Uterus (tissue), 4 donors: Measurements from ENCODE around the gene GNAO1. TPM values are rescaled to one million over a fixed set of nuclear protein-coding genes. Genes with fewer than 3 reads are reported as not detected.

Source experiments
- DNase-seq, 2 donors: peaks; one replicate each; pipeline ENCODE4 v3.0.0-alpha.2; 2019 to 2020
- H3K27ac ChIP-seq, 2 donors: fragments of 200-600 bp; sonication (generic); 1 replicate in 1 of 2; 2 replicates in 1 of 2; pipeline ENCODE4 v1.5.1; 2016 to 2018
- H3K27me3 ChIP-seq, 2 donors: fragments of 200-600 bp; sonication (generic); one replicate each; pipeline ENCODE4 v1.5.1; 2018 to 2019; ENCODE audit warnings: control low read depth in 1 of 2
- H3K36me3 ChIP-seq, 2 donors: fragments of 200-600 bp; sonication (generic); one replicate each; pipeline ENCODE4 v1.5.1; 2019; ENCODE audit warnings: control low read depth in 1 of 2
- H3K4me1 ChIP-seq, 2 donors: fragments of 200-600 bp; sonication (generic); one replicate each; pipeline ENCODE4 v1.5.1; 2018 to 2019; ENCODE audit warnings: control low read depth in 1 of 2
- H3K4me3 ChIP-seq, 2 donors: fragments of 200-600 bp; sonication (generic); 1 replicate in 1 of 2; 2 replicates in 1 of 2; pipeline ENCODE4 v1.5.1; 2018 to 2019; ENCODE audit warnings: mild to moderate bottlenecking in 1 of 2
- H3K9me3 ChIP-seq, 2 donors: fragments of 200-600 bp; sonication (generic); one replicate each; pipeline ENCODE4 v1.5.1; 2019; ENCODE audit warnings: control low read depth in 1 of 2
- POLR2A ChIP-seq, 2 donors: fragments of 450-650 bp; IDR thresholded peaks; one replicate each; pipeline ENCODE4 v1.6.1; 2016; ENCODE audit warnings: antibody characterized with exemption in 2 of 2, mild to moderate bottlenecking in 1 of 2, moderate library complexity in 1 of 2
- intact Hi-C: fragments of 100-400 bp; cut with DNase I; formaldehyde crosslinking; loops from one replicate; pipeline ENCODE4 v1.15.1; 2023; ENCODE audit warnings: low total_unique reads
- total RNA-seq, 4 donors: library from RNA; depleted of rRNA in 3 of 4; stranded (reverse); fragments of >200 nt in 3 of 4; gene quantifications; one replicate each; pipeline versions ENCODE4 v1.1.0 to v1.2.4, GENCODE V29; 2014 to 2023
- TF ChIP-seq, protein P1 (sequence below), 4 experiments: fragments of 200-600 bp in 2 of 4; fragments of 450-650 bp in 2 of 4; sonication (generic) in 2 of 4; IDR thresholded peaks; one replicate each; pipeline ENCODE4 v1.5.1; 2016 to 2019; ENCODE audit warnings: antibody characterized with exemption in 4 of 4, mild to moderate bottlenecking in 2 of 4, moderate library complexity in 1 of 4
- donor health status: DM: yes; HTN: yes; CAD: no.

Gene GNAO1
- total RNA-seq, 4 donors from 2014 or later, result 0.26 to 7.2 (median 1.6) TPM; not detected in 1

GRCh38 chr16:56320811-56321558, 129.7 kb downstream of the GNAO1 start:
- Histone ChIP-seq H3K27me3 (no peaks in the 10 kb centered on the region), H3K27ac (no peak overlapping the region), H3K36me3 (no peaks in the 10 kb centered on the region), H3K4me1 (no peaks in the 10 kb centered on the region), H3K9me3 (no peaks in the 10 kb centered on the region), H3K4me3 (no peak overlapping the region)
- intact Hi-C loops, result loop anchor here (10.0 kb wide), 1 partner anchor 376 kb away; no protein-coding TSS in a partner anchor
- no peak for TF ChIP-seq POLR2A (IDR thresholded peaks at IDR 0.05)
- TF ChIP-seq, protein P1, sequence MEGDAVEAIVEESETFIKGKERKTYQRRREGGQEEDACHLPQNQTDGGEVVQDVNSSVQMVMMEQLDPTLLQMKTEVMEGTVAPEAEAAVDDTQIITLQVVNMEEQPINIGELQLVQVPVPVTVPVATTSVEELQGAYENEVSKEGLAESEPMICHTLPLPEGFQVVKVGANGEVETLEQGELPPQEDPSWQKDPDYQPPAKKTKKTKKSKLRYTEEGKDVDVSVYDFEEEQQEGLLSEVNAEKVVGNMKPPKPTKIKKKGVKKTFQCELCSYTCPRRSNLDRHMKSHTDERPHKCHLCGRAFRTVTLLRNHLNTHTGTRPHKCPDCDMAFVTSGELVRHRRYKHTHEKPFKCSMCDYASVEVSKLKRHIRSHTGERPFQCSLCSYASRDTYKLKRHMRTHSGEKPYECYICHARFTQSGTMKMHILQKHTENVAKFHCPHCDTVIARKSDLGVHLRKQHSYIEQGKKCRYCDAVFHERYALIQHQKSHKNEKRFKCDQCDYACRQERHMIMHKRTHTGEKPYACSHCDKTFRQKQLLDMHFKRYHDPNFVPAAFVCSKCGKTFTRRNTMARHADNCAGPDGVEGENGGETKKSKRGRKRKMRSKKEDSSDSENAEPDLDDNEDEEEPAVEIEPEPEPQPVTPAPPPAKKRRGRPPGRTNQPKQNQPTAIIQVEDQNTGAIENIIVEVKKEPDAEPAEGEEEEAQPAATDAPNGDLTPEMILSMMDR (IDR thresholded peaks at IDR 0.05), result no peak
- DNase-seq, result no peak

DNA sequence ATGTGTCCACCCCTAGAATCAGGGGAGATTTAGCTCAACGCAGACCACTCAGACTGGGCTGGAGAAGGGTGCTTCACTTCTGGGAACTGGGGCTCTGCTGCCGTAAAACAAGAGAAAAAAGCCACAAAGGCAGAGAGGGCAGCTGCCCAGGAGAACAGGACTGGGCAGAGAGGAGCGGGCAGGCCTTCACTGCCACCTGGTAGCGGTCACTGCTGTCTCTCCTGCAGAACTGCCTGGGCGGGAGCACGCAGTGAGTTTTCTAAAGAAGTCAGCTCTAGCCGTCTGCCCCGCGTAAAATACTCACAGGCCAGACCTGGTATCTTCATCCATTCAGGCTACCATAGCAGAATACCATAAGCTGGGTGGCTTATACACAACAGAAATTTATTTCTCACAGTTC, 130.3 kb downstream of the GNAO1 start:
- no peaks in the 10 kb centered on the region for H3K4me1 ChIP-seq
- H3K9me3 ChIP-seq, result no peaks in the 10 kb centered on the region
- intact Hi-C loops, result loop anchor here (10.0 kb wide), 1 partner anchor 377 kb away; no protein-coding TSS in a partner anchor
- no peaks in the 10 kb centered on the region for H3K27me3 ChIP-seq
- no peaks in the 10 kb centered on the region for H3K36me3 ChIP-seq
- H3K27ac ChIP-seq, result no peak overlapping the region
- TF ChIP-seq, protein P1 (IDR thresholded peaks at IDR 0.05), result no peak
- no peak for TF ChIP-seq POLR2A (IDR thresholded peaks at IDR 0.05)
- DNase-seq, result no peak
- H3K4me3 ChIP-seq, result no peak overlapping the region

GRCh38 chr16:56324406-56324805, 133.1 kb downstream of the GNAO1 start:
- intact Hi-C loops, result loop anchor here (10.0 kb wide), 1 partner anchor 380 kb away; no protein-coding TSS in a partner anchor
- no peaks in the 10 kb centered on the region for H3K27me3 ChIP-seq
- no peak overlapping the region for H3K27ac ChIP-seq
- no peaks in the 10 kb centered on the region for H3K36me3 ChIP-seq
- no peak for DNase-seq
- H3K4me1 ChIP-seq, result no peaks in the 10 kb centered on the region
- H3K9me3 ChIP-seq, result no peaks in the 10 kb centered on the region
- no peak overlapping the region for H3K4me3 ChIP-seq
- no peak for TF ChIP-seq POLR2A (IDR thresholded peaks at IDR 0.05)
- TF ChIP-seq, protein P1 (IDR thresholded peaks at IDR 0.05), result no peak

- H3K36me3 ChIP-seq, result no peaks in the 10 kb centered on the region
- TF ChIP-seq, protein P1 (IDR thresholded peaks at IDR 0.05), result no peak
- H3K4me1 ChIP-seq, result no peaks in the 10 kb centered on the region
- no peak overlapping the region for H3K27ac ChIP-seq
- no peak for DNase-seq
- H3K4me3 ChIP-seq, result no peak overlapping the region
- intact Hi-C loops, result loop anchor here (10.0 kb wide), 1 partner anchor 381 kb away; no protein-coding TSS in a partner anchor
- H3K27me3 ChIP-seq, result no peaks in the 10 kb centered on the region
- H3K9me3 ChIP-seq, result no peaks in the 10 kb centered on the region
Observed at GRCh38 chr16:56325956-56326355, 134.7 kb downstream of the GNAO1 start.
